IMR-90 (cell line): ENCODE results near the gene PRKCA. TPM values are rescaled to one million over a fixed set of nuclear protein-coding genes. Genes with fewer than 3 reads are reported as not detected.

Experiments
- ATAC-seq: fragments of 200-7000 bp; cut with Tn5 transposase; 2 replicates; pipeline ENCODE4 v1.9.1; 2020; ENCODE audit warnings: low read depth, mild to moderate bottlenecking, moderate library complexity
- BruUV-seq: library from RNA; stranded (reverse); fragments of 400-500 nt; replicated peaks from 2 replicates; lab custom pipeline; 2021; lab: Mats Ljungman, UMichigan
- CTCF ChIA-PET: fragments of 300-600 bp; formaldehyde crosslinking; extraction: SDS; loops from one replicate; lab custom pipeline; 2021; ENCODE audit warnings: antibody characterized with exemption; lab: Yijun Ruan, JAX
- POLR2A ChIA-PET: fragments of 300-600 bp; sonication (Branson Sonifier 250); formaldehyde crosslinking; loops from one replicate; lab custom pipeline; 2022; ENCODE audit warnings: antibody characterized with exemption; ENCODE audit not compliant: unreplicated experiment; lab: Charles Lee
- DNase-seq: peaks from one replicate; pipeline ENCODE4 v3.0.0; 2013
- H2AFZ ChIP-seq: replicated peaks from 2 replicates; pipeline ENCODE3; 2013; ENCODE audit warnings: low read length, mild to moderate bottlenecking; ENCODE audit not compliant: poor library complexity
- H2AK5ac ChIP-seq: 2 replicates; pipeline ENCODE4 v1.6.1; 2013; ENCODE audit warnings: low read depth, low read length, inconsistent platforms
- H2AK9ac ChIP-seq: replicated peaks from 2 replicates; pipeline ENCODE3; 2013; ENCODE audit warnings: mild to moderate bottlenecking, low read depth, low read length, moderate library complexity; ENCODE audit not compliant: poor library complexity
- H2BK120ac ChIP-seq: 2 replicates; pipeline ENCODE4 v1.6.1; 2013; ENCODE audit warnings: low read depth, low read length, inconsistent platforms
- H2BK15ac ChIP-seq: 3 replicates; pipeline ENCODE4 v1.6.1; 2013; ENCODE audit warnings: low read depth, low read length, inconsistent platforms
- H2BK20ac ChIP-seq: 2 replicates; pipeline ENCODE4 v1.6.1; 2013; ENCODE audit warnings: low read depth, mild to moderate bottlenecking, inconsistent platforms, low read length, moderate library complexity
- H2BK5ac ChIP-seq: 2 replicates; pipeline ENCODE4 v1.6.1; 2013; ENCODE audit warnings: mild to moderate bottlenecking, low read depth, low read length, inconsistent platforms; ENCODE audit not compliant: poor library complexity, severe bottlenecking
- H3K14ac ChIP-seq: replicated peaks from 2 replicates; pipeline ENCODE4 v1.6.1; 2013; ENCODE audit warnings: low read depth, low read length, inconsistent platforms
- H3K18ac ChIP-seq: 2 replicates; pipeline ENCODE4 v1.6.1; 2013; ENCODE audit warnings: low read depth, low read length, control low read depth
- H3K23ac ChIP-seq: 2 replicates; pipeline ENCODE4 v1.6.1; 2013; ENCODE audit warnings: low read depth, low read length, inconsistent platforms
- H3K27ac ChIP-seq: 2 replicates; pipeline ENCODE4 v1.5.1; 2013; ENCODE audit warnings: mild to moderate bottlenecking, control low read depth, low read length; ENCODE audit not compliant: insufficient read depth
- H3K27me3 ChIP-seq: 2 replicates; pipeline ENCODE4 v1.6.1; 2013; ENCODE audit warnings: low read length; ENCODE audit not compliant: control insufficient read depth, insufficient read depth
- H3K36me3 ChIP-seq: 2 replicates; pipeline ENCODE4 v1.6.1; 2013; ENCODE audit warnings: low read length, mixed read lengths; ENCODE audit not compliant: control insufficient read depth, insufficient read depth
- H3K4ac ChIP-seq: 2 replicates; pipeline ENCODE4 v1.6.1; 2013; ENCODE audit warnings: low read depth, low read length, inconsistent platforms
- H3K4me1 ChIP-seq: 2 replicates; pipeline ENCODE4 v1.6.1; 2013; ENCODE audit warnings: low read length, mixed read lengths; ENCODE audit not compliant: control insufficient read depth, insufficient read depth
- H3K4me2 ChIP-seq: 2 replicates; pipeline ENCODE4 v1.6.1; 2013; ENCODE audit warnings: low read depth, mild to moderate bottlenecking, control low read depth, low read length, moderate library complexity
- H3K4me3 ChIP-seq: 2 replicates; pipeline ENCODE4 v1.5.1; 2013; ENCODE audit warnings: low read depth, mild to moderate bottlenecking, control low read depth, low read length, moderate library complexity; ENCODE audit not compliant: insufficient read depth
- H3K56ac ChIP-seq: 2 replicates; pipeline ENCODE4 v1.6.1; 2013; ENCODE audit warnings: low read length, inconsistent platforms; ENCODE audit not compliant: insufficient read depth; ENCODE audit errors: extremely low read depth
- H3K79me1 ChIP-seq, 2 experiments: 2 replicates each; pipeline ENCODE4 v1.6.1; 2013; ENCODE audit warnings: low read length in 2 of 2, inconsistent platforms in 1 of 2, low read depth in 1 of 2
- H3K9ac ChIP-seq: 2 replicates; pipeline ENCODE4 v1.6.1; 2013; ENCODE audit warnings: low read depth, low read length, control low read depth
- H3K9me1 ChIP-seq: 2 replicates; pipeline ENCODE4 v1.6.1; 2013; ENCODE audit warnings: low read length, inconsistent platforms; ENCODE audit not compliant: insufficient read depth
- H3K9me3 ChIP-seq: 2 replicates; pipeline ENCODE4 v1.6.1; 2013; ENCODE audit warnings: low read length; ENCODE audit not compliant: control insufficient read depth, insufficient read depth
- H4K20me1 ChIP-seq: 2 replicates; pipeline ENCODE4 v1.6.1; 2013; ENCODE audit warnings: low read length, inconsistent platforms; ENCODE audit not compliant: insufficient read depth
- H4K5ac ChIP-seq: 2 replicates; pipeline ENCODE4 v1.6.1; 2013; ENCODE audit warnings: mild to moderate bottlenecking, low read depth, low read length, control low read depth
- H4K8ac ChIP-seq, 2 experiments: 2 replicates each; pipeline ENCODE4 v1.6.1; 2013; ENCODE audit warnings: low read depth in 2 of 2, low read length in 2 of 2, control low read depth in 1 of 2, inconsistent platforms in 1 of 2
- H4K91ac ChIP-seq: 2 replicates; pipeline ENCODE4 v1.6.1; 2013; ENCODE audit warnings: low read depth, low read length, inconsistent platforms; ENCODE audit not compliant: insufficient read depth
- BHLHE40 ChIP-seq: fragments of 150-350 bp; IDR thresholded peaks from 2 replicates; pipeline ENCODE4 v1.6.1; 2016; ENCODE audit warnings: mild to moderate bottlenecking, low read depth, low read length
- CEBPB ChIP-seq: IDR thresholded peaks from 2 replicates; pipeline ENCODE4 v1.6.1; 2012; ENCODE audit warnings: low read depth, low read length, improper control_type of control experiment
- CHD1 ChIP-seq: IDR thresholded peaks from 2 replicates; pipeline ENCODE4 v1.6.1; 2012; ENCODE audit warnings: low read depth, low read length, improper control_type of control experiment
- FOS ChIP-seq: fragments of 150-350 bp; IDR thresholded peaks from 2 replicates; pipeline ENCODE4 v1.6.1; 2016; ENCODE audit warnings: low read depth, low read length
- MAFK ChIP-seq: IDR thresholded peaks from 2 replicates; pipeline ENCODE4 v1.6.1; 2012; ENCODE audit warnings: low read depth, low read length, improper control_type of control experiment
- MAZ ChIP-seq: IDR thresholded peaks from 2 replicates; pipeline ENCODE4 v1.6.1; 2012; ENCODE audit warnings: low read depth, mild to moderate bottlenecking, low read length, improper control_type of control experiment, moderate library complexity, borderline replicate concordance
- MXI1 ChIP-seq: IDR thresholded peaks from 2 replicates; pipeline ENCODE4 v1.6.1; 2012; ENCODE audit warnings: low read depth, mild to moderate bottlenecking, low read length, moderate library complexity, borderline replicate concordance
- NFE2L2 ChIP-seq: fragments of 150-350 bp; IDR thresholded peaks from 2 replicates; pipeline ENCODE4 v1.6.1; 2016; ENCODE audit warnings: low read depth, mild to moderate bottlenecking, low read length
- POLR2A ChIP-seq: IDR thresholded peaks from 2 replicates; pipeline ENCODE4 v1.6.1; 2012; ENCODE audit warnings: mild to moderate bottlenecking, low read depth, low read length
- RAD21 ChIP-seq: IDR thresholded peaks from 2 replicates; pipeline ENCODE4 v1.6.1; 2012; ENCODE audit warnings: low read length, improper control_type of control experiment
- RCOR1 ChIP-seq: IDR thresholded peaks from 2 replicates; pipeline ENCODE4 v1.6.1; 2012; ENCODE audit warnings: mild to moderate bottlenecking, low read length, improper control_type of control experiment; ENCODE audit not compliant: insufficient replicate concordance
- RFX5 ChIP-seq: IDR thresholded peaks from 2 replicates; pipeline ENCODE4 v1.8.0; 2012; ENCODE audit warnings: low read depth, mild to moderate bottlenecking, low read length, moderate library complexity
- SMC3 ChIP-seq: fragments of 150-350 bp; IDR thresholded peaks from 2 replicates; pipeline ENCODE4 v1.6.1; 2016; ENCODE audit warnings: low read depth, mild to moderate bottlenecking, antibody characterized with exemption, low read length, moderate library complexity
- USF2 ChIP-seq: fragments of 150-350 bp; IDR thresholded peaks from 2 replicates; pipeline ENCODE4 v1.6.1; 2017; ENCODE audit warnings: mild to moderate bottlenecking, antibody characterized with exemption, low read length, low read depth
- WGBS, 2 experiments: methylation state at CpG; one replicate each; pipeline versions ENCODE4 v1.1.5 to v1.1.7; 2013; ENCODE audit warnings: missing lambda C conversion rate in 2 of 2; ENCODE audit not compliant: insufficient read length in 1 of 2; ENCODE audit errors: extremely low coverage in 2 of 2; 5-methylcytosine and 5-hydroxymethylcytosine counted together
- dilution Hi-C: fragments of 300-500 bp; cut with HindIII; formaldehyde crosslinking; loops from one replicate; pipeline ENCODE4 v1.14.3; 2018; ENCODE audit warnings: low sequenced_read_pairs; ENCODE audit not compliant: unreplicated experiment
- in situ Hi-C: fragments of 300-500 bp; cut with MboI; formaldehyde crosslinking; loops from 3 replicates; pipeline ENCODE4 v1.14.3; 2019; ENCODE audit warnings: low sequenced_read_pairs, inconsistent platforms, mixed read lengths
- intact Hi-C: fragments of 100-400 bp; cut with micrococcal nuclease; formaldehyde crosslinking; loops from 2 replicates; pipeline ENCODE4 v1.10.0; 2022
- polyA plus RNA-seq, 3 experiments: library from polyadenylated mRNA; depleted of rRNA; stranded (reverse); fragments of >200 nt; gene quantifications; 2 replicates each; pipeline ENCODE4 v1.2.3, GENCODE V29; 2012; ENCODE audit warnings: low replicate concordance in 1 of 3
- total RNA-seq: library from RNA; depleted of rRNA; stranded (reverse); fragments of >200 nt; gene quantifications from 2 replicates; pipeline ENCODE4 v1.2.3, GENCODE V29; 2012
- TF ChIP-seq, protein P1 (sequence below): conservative IDR thresholded peaks from 2 replicates; pipeline ENCODE4 v1.5.1; 2012; ENCODE audit warnings: mild to moderate bottlenecking, low read depth, low read length, improper control_type of control experiment
- TF ChIP-seq, protein P2 (sequence below): fragments of 150-350 bp; IDR thresholded peaks from 2 replicates; pipeline ENCODE4 v1.6.1; 2016; ENCODE audit warnings: low read depth, mild to moderate bottlenecking, low read length, moderate library complexity, borderline replicate concordance

Gene PRKCA
- total and polyA plus RNA-seq, 2 of the 4 experiments (the other 2 are of a cell fraction) = 31.0 to 46.0 TPM

DNA sequence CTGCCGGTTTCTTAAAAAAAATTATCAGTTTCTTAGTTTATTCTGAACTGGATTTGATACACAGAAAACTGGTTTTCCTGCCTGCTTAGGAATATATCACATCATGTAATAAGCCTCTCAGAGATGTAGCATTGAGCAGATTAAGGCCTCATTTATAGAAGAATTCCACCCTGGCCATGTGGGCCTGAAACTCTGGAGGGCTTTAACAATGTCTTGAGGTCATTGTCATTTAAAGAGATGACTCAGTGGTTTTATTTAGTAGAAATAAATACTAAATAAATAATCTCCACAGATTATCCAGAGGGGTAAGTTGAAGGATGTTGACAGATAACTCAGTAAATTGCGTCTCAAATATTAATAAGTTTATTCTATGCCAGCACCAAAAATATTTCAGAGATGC, 56.9 kb downstream of the PRKCA start:
- no peak overlapping the region for H2BK15ac ChIP-seq
- dilution Hi-C loops (no loop called here), in situ Hi-C loops (no loop called here), intact Hi-C loops (no loop called here)
- H3K79me1 ChIP-seq = peaks cover 36 to 90% of the 10 kb centered on the region in 2 experiments
- no peak for DNase-seq
- no peak overlapping the region for H4K8ac ChIP-seq
- no peak overlapping the region for H3K4me2 ChIP-seq
- no peak overlapping the region for H3K23ac ChIP-seq
- H3K4me1 ChIP-seq = peaks cover 16% of the 10 kb centered on the region
- no peak overlapping the region for H4K91ac ChIP-seq
- no peak overlapping the region for H2AK9ac ChIP-seq
- no peak for ATAC-seq
- no peak overlapping the region for H3K18ac ChIP-seq
- H3K9me3 ChIP-seq = no peaks in the 10 kb centered on the region
- H3K14ac ChIP-seq = 0 out of 2 replicates have a peak overlapping the region, but pooled peaks have one; percentile 60
- H3K4ac ChIP-seq = no peak overlapping the region
- H3K27me3 ChIP-seq = no peaks in the 10 kb centered on the region
- H3K9me1 ChIP-seq = peaks cover 25% of the 10 kb centered on the region
- no peak overlapping the region for H2AFZ ChIP-seq
- no peak overlapping the region for H3K4me3 ChIP-seq
- peaks cover 37% of the 10 kb centered on the region for H4K20me1 ChIP-seq
- H2BK20ac ChIP-seq = no peak overlapping the region
- no peak overlapping the region for H2BK120ac ChIP-seq
- ChIA-PET POLR2A (no interaction called here), CTCF (no interaction called here)
- no peak overlapping the region for H2BK5ac ChIP-seq
- TF ChIP-seq CEBPB (no peak), CHD1 (no peak), BHLHE40 (no peak), SMC3 (no peak), RFX5 (no peak), POLR2A (no peak), USF2 (no peak), RCOR1 (no peak), NFE2L2 (no peak), FOS (no peak), MXI1 (no peak), RAD21 (no peak), MAFK (no peak), MAZ (no peak)
- TF ChIP-seq, protein P1, sequence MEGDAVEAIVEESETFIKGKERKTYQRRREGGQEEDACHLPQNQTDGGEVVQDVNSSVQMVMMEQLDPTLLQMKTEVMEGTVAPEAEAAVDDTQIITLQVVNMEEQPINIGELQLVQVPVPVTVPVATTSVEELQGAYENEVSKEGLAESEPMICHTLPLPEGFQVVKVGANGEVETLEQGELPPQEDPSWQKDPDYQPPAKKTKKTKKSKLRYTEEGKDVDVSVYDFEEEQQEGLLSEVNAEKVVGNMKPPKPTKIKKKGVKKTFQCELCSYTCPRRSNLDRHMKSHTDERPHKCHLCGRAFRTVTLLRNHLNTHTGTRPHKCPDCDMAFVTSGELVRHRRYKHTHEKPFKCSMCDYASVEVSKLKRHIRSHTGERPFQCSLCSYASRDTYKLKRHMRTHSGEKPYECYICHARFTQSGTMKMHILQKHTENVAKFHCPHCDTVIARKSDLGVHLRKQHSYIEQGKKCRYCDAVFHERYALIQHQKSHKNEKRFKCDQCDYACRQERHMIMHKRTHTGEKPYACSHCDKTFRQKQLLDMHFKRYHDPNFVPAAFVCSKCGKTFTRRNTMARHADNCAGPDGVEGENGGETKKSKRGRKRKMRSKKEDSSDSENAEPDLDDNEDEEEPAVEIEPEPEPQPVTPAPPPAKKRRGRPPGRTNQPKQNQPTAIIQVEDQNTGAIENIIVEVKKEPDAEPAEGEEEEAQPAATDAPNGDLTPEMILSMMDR = no peak
- TF ChIP-seq, protein P2, sequence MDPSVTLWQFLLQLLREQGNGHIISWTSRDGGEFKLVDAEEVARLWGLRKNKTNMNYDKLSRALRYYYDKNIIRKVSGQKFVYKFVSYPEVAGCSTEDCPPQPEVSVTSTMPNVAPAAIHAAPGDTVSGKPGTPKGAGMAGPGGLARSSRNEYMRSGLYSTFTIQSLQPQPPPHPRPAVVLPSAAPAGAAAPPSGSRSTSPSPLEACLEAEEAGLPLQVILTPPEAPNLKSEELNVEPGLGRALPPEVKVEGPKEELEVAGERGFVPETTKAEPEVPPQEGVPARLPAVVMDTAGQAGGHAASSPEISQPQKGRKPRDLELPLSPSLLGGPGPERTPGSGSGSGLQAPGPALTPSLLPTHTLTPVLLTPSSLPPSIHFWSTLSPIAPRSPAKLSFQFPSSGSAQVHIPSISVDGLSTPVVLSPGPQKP = no peak
- no peak overlapping the region for H3K27ac ChIP-seq
- no CpG with 5 or more reads among the region's 2 CpGs for WGBS, 2 experiments
- no peak overlapping the region for H2AK5ac ChIP-seq
- no peak overlapping the region for H4K5ac ChIP-seq
- no peak overlapping the region for H3K9ac ChIP-seq
- BruUV-seq = no TSS peak
- H3K36me3 ChIP-seq = no peaks in the 10 kb centered on the region
- H3K56ac ChIP-seq = no peak overlapping the region
